ENCODE results near the gene XRCC5. TPM values are rescaled to one million over a fixed set of nuclear protein-coding genes. Genes with fewer than 3 reads are reported as not detected.

Gene XRCC5
- total RNA-seq, 1 experiment from 2014 or later, result 322 TPM

DNA sequence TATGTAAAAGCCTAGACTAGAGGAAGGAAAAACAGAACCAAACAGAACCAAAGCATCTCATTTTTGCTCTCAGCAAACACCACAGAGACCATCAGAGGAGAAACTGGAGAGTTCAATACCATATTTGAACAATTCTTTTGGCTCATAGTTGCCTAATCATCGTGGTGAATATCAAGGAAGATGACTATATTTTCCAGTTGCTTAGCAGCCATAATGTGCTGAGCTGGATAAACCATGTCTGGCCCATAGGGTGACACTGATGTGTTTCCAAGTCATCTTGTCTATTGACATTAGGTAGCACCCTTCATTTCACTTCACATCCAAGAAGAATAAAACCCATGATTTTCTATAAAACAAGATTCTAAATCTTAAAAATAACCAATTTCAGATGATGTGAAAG lies 5.9 kb upstream of the XRCC5 start:
- intact Hi-C loops (cut with micrococcal nuclease; ENCODE audit: unreplicated experiment), result no loop called here

DNA sequence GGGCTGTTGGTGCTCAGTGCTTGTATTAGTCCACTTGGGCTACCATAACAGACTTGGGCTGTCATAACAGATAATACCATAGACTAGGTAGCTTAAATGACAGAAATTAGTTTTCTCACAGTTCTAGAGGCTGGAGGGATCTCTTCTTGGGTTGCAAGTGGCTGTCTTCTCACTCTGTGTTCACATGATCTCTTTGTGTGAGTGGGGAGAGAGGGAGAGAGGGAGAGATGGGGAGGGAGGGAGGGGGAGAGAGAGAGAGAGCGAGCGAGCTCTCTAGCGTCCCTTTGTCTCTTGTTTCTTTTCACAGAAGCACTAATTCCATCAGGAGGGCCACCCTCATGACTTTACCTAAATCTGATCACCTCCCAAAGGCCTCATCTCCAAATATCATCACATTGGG lies 4.5 kb upstream of the XRCC5 start:
- Histone ChIP-seq H3K4me1 (ENCODE audit: control insufficient read depth, insufficient read depth, low read length) (peaks cover 15% of the 10 kb centered on the region), H3K4me3 (ENCODE audit: low read depth in 2 of 2, low read length in 2 of 2) (no peak overlapping the region), H3K27ac (ENCODE audit: low read length) (no peak overlapping the region), H3K36me3 (ENCODE audit: control insufficient read depth, insufficient read depth, low read length) (peaks cover 3% of the 10 kb centered on the region; the same call in 1 of the 2 replicates), H3K9me3 (ENCODE audit: control insufficient read depth, insufficient read depth, low read depth, low read length) (no peaks in the 10 kb centered on the region), H3K27me3 (ENCODE audit: control insufficient read depth, insufficient read depth, low read length) (no peaks in the 10 kb centered on the region)
- BruUV-seq (replicated peaks), result no TSS peak
- in situ Hi-C loops (cut with HindIII; ENCODE audit: low pct_unique_long_range_greater_than_20kb, low sequenced_read_pairs), result no loop called here
- ChIA-PET CTCF (no interaction called here), POLR2A (no interaction called here)
- ATAC-seq, result no peak
- no peak for DNase-seq (ENCODE audit: low read depth, low spot score)
- intact Hi-C loops (cut with micrococcal nuclease; ENCODE audit: unreplicated experiment), result no loop called here
- TF ChIP-seq, protein P1, sequence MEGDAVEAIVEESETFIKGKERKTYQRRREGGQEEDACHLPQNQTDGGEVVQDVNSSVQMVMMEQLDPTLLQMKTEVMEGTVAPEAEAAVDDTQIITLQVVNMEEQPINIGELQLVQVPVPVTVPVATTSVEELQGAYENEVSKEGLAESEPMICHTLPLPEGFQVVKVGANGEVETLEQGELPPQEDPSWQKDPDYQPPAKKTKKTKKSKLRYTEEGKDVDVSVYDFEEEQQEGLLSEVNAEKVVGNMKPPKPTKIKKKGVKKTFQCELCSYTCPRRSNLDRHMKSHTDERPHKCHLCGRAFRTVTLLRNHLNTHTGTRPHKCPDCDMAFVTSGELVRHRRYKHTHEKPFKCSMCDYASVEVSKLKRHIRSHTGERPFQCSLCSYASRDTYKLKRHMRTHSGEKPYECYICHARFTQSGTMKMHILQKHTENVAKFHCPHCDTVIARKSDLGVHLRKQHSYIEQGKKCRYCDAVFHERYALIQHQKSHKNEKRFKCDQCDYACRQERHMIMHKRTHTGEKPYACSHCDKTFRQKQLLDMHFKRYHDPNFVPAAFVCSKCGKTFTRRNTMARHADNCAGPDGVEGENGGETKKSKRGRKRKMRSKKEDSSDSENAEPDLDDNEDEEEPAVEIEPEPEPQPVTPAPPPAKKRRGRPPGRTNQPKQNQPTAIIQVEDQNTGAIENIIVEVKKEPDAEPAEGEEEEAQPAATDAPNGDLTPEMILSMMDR (IDR thresholded peaks at IDR 0.05), result no peak
- TF ChIP-seq SIN3A (IDR thresholded peaks at IDR 0.05; ENCODE audit: borderline replicate concordance, insufficient read depth, low read depth, low read length), result no peak
- TF ChIP-seq, protein P2, sequence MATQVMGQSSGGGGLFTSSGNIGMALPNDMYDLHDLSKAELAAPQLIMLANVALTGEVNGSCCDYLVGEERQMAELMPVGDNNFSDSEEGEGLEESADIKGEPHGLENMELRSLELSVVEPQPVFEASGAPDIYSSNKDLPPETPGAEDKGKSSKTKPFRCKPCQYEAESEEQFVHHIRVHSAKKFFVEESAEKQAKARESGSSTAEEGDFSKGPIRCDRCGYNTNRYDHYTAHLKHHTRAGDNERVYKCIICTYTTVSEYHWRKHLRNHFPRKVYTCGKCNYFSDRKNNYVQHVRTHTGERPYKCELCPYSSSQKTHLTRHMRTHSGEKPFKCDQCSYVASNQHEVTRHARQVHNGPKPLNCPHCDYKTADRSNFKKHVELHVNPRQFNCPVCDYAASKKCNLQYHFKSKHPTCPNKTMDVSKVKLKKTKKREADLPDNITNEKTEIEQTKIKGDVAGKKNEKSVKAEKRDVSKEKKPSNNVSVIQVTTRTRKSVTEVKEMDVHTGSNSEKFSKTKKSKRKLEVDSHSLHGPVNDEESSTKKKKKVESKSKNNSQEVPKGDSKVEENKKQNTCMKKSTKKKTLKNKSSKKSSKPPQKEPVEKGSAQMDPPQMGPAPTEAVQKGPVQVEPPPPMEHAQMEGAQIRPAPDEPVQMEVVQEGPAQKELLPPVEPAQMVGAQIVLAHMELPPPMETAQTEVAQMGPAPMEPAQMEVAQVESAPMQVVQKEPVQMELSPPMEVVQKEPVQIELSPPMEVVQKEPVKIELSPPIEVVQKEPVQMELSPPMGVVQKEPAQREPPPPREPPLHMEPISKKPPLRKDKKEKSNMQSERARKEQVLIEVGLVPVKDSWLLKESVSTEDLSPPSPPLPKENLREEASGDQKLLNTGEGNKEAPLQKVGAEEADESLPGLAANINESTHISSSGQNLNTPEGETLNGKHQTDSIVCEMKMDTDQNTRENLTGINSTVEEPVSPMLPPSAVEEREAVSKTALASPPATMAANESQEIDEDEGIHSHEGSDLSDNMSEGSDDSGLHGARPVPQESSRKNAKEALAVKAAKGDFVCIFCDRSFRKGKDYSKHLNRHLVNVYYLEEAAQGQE (IDR thresholded peaks at IDR 0.05; ENCODE audit: insufficient read depth in 1 of 2, low read depth in 2 of 2, low read length in 1 of 2), result no peak
- TF ChIP-seq TCF7L2 (IDR thresholded peaks at IDR 0.05; ENCODE audit: low read depth, low read length), result no peak
- TF ChIP-seq POLR2AphosphoS5 (IDR thresholded peaks at IDR 0.05; ENCODE audit: low read depth, low read length), result no peak

More for the DNA sequence above, 5.9 kb upstream of the XRCC5 start:
- CTCF ChIA-PET, result no interaction called here
- in situ Hi-C loops (cut with HindIII; ENCODE audit: low pct_unique_long_range_greater_than_20kb, low sequenced_read_pairs), result no loop called here
- no peak for TF ChIP-seq TCF7L2 (IDR thresholded peaks at IDR 0.05; ENCODE audit: low read depth, low read length)
- no peak for TF ChIP-seq SIN3A (IDR thresholded peaks at IDR 0.05; ENCODE audit: borderline replicate concordance, insufficient read depth, low read depth, low read length)
- TF ChIP-seq POLR2AphosphoS5 (IDR thresholded peaks at IDR 0.05; ENCODE audit: low read depth, low read length), result no peak
- TF ChIP-seq, protein P2 (IDR thresholded peaks at IDR 0.05; ENCODE audit: insufficient read depth in 1 of 2, low read depth in 2 of 2, low read length in 1 of 2), result no peak
- TF ChIP-seq, protein P1 (IDR thresholded peaks at IDR 0.05), result no peak
- BruUV-seq (replicated peaks), result no TSS peak
- no peak for DNase-seq (ENCODE audit: low read depth, low spot score)
- H3K4me1 ChIP-seq (ENCODE audit: control insufficient read depth, insufficient read depth, low read length), result peaks cover 9% of the 10 kb centered on the region
- POLR2A ChIA-PET, result no interaction called here
- H3K9me3 ChIP-seq (ENCODE audit: control insufficient read depth, insufficient read depth, low read depth, low read length), result no peaks in the 10 kb centered on the region
- H3K27me3 ChIP-seq (ENCODE audit: control insufficient read depth, insufficient read depth, low read length), result no peaks in the 10 kb centered on the region
- ATAC-seq, result no peak
- H3K27ac ChIP-seq (ENCODE audit: low read length), result no peak overlapping the region
- no peak overlapping the region for H3K4me3 ChIP-seq (ENCODE audit: low read depth in 2 of 2, low read length in 2 of 2)
- no peaks in the 10 kb centered on the region for H3K36me3 ChIP-seq (ENCODE audit: control insufficient read depth, insufficient read depth, low read length)
